Stimulated activated CD4-positive, alpha-beta T cell treated with anti-CD3 and anti-CD28 coated beads, Interleukin-4, amount 100 ng/mL, for 1 hour (primary cell): ENCODE data around the gene CLCNKA.
A peak's percentile ranks its signal among the peaks of the same experiment; 100 is the strongest.
"Not testable (repeated sequence)": the region's sequence is repeated elsewhere in the genome, so short reads cannot be mapped to it uniquely, and the experiment has no call there.

ENCODE experiments used
- DNase-seq: peaks from one replicate; pipeline ENCODE4 v3.0.0-alpha.2; 2020

Gene CLCNKA

GRCh38 chr1:16046842-16047241 is 25.0 kb downstream of the CLCNKA start:
- DNase-seq, result no peak

- no peak for DNase-seq
These were observed 26.1 kb downstream of the CLCNKA start for GRCh38 chr1:16047791-16048475.

- DNase-seq, result peak; percentile 55
These were observed 26.8 kb downstream of the CLCNKA start for GRCh38 chr1:16048573-16049189.

DNA sequence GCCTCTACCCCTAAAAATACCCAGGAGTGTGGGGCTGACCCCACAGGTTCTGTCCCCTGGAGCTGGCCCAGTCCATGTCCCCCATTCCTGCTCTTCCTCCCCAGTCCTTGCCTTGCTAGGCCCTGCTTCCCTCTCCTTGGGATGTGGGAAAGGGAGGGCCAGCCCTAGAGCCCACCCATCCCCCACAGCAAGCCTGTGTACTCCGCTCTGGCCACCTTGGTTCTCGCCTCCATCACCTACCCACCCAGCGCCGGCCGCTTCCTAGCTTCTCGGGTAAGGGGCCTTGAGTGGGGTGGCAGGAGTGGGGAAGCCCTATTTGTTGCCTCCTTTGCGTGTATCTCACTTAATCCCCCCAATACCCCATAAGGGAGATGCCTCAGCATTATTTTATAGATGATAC is 28.5 kb downstream of the CLCNKA start:
- DNase-seq, result no peak

GRCh38 chr1:16051039-16051438 is 29.2 kb downstream of the CLCNKA start:
- no peak for DNase-seq

GRCh38 chr1:16051949-16052348 is 30.1 kb downstream of the CLCNKA start:
- not testable (repeated sequence) for DNase-seq

GRCh38 chr1:16053781-16054502 is 32.1 kb downstream of the CLCNKA start:
- DNase-seq, result no peak

DNA sequence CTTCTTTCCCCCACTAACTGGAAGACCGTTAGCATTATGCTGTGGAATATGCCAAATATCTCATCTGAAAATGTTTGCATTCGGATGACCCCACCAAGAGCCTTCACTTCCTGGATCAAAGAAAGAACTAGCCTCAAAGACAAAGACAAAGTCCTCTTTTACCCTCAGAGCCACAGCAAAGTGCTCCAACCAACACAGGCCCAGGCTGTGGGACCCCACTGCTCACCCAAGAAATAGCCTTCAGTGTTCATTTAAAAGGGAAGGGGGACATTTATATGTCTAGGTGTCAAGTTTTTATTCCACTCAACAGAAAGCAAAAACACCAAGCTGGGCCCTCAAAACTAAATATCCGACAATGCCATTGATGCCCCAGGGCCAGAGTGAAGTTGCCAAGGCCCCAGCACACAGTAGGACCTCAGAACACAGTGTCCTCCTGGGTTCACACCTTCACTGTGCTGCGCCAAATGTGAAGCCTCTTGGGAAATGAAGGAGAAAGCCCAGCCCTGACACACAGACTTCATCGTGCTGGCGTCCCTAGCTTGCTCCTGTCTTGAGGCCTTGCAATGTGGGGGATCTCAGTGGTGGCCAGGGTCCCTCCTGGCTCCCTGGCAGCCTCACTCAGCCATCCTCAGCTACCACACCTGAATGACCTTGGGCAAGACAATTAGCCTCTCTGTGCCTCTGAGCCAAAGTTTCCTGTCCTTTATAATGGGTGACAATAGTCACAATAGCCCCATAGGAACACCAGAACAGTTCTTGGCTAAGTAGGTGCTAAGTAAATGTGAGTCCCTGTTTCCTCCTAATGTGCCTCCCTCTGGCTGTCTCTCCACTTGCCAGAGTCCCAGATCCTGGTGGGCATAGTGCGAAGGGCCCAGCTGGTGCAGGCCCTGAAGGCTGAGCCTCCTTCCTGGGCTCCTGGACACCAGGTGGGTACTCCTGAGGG is 33.0 kb downstream of the CLCNKA start:
- DNase-seq, result no peak

DNA sequence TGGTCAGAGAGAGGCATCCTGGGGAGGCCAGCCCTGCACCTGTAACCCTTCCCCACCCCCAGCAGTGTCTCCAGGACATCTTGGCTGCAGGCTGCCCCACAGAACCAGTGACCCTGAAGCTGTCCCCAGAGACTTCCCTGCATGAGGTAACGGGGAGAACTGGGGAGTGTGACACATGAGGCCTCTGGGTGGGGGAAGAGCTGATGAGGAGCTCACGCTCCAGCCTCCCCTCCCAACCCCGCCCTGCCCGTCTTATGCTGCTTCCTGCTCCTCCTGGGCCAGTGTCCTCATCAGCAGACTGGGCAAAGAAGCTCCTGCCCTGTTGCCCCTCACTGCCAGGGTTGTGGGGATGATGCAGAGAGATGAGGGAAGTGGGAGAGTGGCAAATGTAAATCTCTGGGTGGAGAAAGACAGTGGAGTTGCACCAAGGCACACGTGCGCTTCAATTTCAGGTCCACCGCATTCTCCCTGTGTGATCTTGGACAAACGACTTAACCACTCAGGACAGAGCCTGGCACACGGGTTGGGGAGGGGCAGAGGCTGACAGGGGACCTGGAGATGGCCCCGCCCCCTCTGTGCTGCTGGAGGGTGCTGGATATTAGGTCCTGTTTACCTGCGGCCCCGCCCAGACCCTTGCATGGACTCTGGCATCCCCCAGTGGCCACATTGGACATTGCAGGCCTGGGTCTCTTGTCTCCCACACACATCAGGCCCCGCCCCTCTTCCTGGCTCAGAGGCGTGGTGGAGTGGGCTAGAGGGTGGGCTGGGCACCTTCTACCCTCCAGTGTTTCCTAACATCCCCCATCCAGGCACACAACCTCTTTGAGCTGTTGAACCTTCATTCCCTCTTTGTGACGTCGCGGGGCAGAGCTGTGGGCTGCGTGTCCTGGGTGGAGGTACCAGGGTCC is 34.0 kb downstream of the CLCNKA start:
- DNase-seq, result peak; percentile 90

DNA sequence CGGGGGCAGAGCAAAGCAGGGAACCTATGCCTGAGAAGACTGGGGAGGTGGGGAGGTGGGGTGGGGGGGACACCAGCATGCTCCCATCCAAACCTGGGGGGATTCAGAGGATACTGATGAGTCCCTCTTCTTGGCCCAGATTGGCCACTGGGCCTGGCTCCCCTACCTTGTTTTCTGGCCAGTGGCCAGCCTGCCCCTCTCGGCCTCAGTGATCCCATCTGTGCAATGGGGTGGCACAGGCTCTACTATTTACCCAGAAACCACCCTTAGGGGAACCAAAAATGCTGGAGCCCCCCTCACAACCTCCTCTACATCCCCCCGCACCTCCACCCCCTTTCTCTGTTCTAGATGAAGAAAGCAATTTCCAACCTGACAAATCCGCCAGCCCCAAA is 34.7 kb downstream of the CLCNKA start:
- not testable (repeated sequence) for DNase-seq

GRCh38 chr1:16057314-16057915 is 35.6 kb downstream of the CLCNKA start:
- not testable (repeated sequence) for DNase-seq

- not testable (repeated sequence) for DNase-seq
These were observed 36.7 kb downstream of the CLCNKA start for GRCh38 chr1:16058394-16059120.

DNA sequence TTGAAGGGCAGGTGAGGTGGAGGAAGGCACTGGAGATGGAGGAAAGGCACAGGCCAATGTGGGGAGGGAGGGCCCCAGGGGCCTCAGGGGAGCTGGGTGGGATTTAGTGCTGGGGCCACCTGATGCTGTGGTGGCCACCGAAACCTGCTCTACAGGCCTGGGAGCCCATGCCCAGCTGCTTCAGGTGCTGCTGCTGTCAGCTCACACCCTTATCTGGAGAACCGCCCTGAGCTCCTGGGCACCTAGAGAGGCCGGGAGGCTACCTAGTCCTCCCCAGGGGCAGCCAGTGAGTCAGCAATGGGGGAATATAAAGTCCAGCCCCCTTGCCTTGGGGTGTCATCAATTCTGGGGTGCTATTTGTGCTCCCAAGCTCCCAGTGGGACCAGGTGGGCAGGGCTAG is 39.4 kb downstream of the CLCNKA start:
- DNase-seq, result no peak

DNA sequence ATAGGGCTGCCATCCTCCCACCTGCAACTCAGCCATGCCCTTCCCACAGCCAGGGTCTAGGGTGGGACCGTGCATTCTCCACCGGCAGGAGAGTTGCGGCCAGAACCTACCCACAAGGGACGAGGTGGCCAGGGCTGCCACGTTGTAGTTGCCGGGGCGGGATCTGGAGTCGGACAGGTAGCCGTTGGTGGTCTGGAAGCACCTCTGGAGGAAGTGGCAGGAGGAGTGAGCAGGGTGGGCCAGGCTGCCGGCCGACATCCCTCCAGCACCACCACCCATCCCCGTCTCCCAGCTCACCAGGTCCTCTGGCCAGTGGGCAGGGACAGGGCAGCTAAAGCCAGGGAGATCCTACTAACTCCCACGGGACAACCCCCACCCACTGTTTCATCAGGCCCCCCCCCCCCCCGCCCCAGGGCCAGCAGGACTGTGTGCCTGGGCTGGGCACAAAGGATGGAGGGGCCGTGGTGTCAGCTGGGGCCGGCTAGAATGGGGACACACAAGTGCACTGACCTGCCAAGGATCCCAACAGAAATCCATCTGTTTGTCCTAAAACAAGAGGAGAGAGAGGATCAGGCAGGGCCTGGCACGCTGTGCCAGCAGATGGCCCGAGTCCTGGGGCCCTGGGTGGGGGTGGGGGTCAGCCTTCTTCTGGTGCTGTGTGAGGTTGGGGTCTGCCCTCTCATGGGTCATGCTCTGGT is 40.3 kb downstream of the CLCNKA start:
- DNase-seq, result not testable (repeated sequence)

DNA sequence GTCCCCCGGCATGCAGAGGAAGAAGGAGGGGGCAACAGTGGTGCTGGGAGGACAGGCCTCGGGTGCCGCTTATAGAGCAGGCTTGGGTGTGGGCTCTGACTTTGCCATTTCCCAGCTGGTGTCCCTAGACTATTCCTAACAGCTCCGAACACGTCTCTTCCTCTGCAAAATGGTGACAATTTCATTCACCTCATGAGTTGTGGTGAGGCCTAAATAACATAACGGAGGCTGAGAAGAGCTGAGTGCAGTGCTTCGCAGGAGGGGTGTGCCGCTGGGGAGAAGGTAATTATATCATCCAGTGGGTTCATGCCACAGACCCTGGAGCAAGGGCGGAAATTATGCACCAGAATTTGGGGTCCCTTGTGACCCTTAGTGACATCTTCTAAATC is 40.8 kb downstream of the CLCNKA start:
- not testable (repeated sequence) for DNase-seq

GRCh38 chr1:16063226-16063829 is 41.5 kb downstream of the CLCNKA start:
- no peak for DNase-seq

- DNase-seq, result no peak
These were observed 42.1 kb downstream of the CLCNKA start for GRCh38 chr1:16063921-16064320.

- DNase-seq, result no peak
These were observed 42.9 kb downstream of the CLCNKA start for GRCh38 chr1:16064536-16065268.

DNA sequence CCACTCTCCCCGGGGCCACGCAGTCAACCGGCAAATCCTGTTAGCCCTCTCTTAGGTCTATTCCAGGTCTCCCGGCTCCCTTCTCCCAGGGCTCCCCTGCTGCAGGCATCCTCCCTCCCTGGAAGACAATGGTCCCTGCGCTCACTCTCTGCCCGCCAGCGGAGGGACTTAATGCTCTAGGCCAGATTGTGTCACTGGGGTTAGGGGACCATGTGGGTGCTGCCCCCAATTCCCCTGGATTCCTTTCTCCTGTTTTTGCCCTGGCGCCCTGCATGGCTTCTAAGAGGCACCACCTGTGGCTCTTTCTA is 43.4 kb downstream of the CLCNKA start:
- DNase-seq, result no peak
